Fibroblast of peridontal ligament (primary cell): ENCODE data around the gene KMT2D.

ENCODE experiments used
- DNase-seq: peaks from one replicate; pipeline ENCODE4 v3.0.0-alpha.2; 2010; ENCODE audit errors: extremely low read depth

Gene KMT2D

DNA sequence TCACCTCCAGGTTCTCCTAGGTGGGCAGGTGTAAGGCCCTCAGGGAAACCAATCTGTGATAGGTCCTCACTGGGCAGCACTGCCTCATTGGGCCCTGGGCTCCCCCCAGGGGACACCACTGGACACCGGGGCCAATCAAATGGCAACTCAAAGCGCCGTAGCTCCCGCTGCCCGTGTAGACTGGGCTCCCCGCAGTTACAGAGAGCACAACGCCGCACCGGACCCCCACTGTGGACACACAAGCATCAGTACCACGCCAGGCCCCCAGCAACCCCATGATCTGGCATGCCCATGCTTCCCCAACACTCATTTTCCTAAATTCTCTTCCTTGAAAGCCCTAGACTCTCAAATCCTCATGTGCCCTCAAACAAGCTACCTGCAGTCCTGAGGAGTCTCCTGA, 6.1 kb downstream of the KMT2D start:
- DNase-seq = no peak

DNA sequence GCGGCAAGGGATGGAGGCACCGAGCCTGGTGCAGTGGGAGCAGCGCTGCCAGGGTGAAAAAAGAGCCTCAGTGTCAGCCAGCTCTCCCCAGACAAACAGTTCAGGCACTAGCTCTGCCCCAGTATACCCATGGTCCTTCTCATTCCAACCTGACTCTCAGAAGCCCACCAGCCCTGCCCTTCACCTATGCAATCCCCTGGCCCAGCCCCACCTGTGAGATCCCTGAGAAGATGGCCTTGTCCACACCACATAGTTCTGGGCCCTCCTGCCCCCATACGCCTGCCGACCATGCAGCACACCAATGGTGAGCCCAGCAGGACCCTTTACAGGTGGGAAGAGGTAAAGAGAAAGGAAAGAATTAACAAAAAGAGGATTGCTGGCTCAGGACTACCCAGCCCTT, 6.5 kb downstream of the KMT2D start:
- DNase-seq = no peak

DNA sequence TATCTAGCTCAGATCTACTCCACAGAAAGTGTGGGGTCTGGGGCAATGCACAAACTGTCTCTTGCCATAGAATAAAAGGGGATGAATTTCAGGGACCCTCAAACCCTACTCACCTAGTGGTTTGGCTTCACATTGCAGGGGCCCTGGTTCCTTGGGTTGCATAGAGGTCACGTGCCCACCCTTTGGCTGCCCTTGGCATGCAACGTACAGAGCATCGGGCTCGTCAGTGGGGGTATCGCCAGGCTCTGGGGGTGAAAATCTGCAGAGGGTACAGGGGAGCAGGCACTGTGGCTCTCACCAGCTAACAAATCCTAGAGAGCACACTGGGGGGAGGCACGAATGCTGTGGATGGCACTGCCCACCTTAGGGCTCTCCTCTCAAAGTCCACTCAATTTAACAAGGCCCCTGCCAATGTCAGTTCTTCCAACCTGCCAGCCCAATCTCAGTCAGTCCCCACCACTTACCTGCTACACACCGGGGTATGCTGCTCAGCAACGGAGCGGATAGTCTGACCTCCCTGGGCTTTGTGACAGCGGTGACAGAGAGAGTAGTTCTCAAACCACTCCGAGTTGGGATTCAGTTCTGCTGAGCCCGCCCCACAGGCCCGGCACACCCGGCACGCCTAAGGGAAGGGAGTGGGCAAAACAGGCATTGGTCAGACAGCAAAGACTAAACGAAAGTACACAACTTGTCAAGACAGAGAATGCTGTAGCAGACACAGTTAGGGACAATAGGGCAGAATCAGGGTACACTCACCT, 8.0 kb downstream of the KMT2D start:
- DNase-seq = no peak

DNA sequence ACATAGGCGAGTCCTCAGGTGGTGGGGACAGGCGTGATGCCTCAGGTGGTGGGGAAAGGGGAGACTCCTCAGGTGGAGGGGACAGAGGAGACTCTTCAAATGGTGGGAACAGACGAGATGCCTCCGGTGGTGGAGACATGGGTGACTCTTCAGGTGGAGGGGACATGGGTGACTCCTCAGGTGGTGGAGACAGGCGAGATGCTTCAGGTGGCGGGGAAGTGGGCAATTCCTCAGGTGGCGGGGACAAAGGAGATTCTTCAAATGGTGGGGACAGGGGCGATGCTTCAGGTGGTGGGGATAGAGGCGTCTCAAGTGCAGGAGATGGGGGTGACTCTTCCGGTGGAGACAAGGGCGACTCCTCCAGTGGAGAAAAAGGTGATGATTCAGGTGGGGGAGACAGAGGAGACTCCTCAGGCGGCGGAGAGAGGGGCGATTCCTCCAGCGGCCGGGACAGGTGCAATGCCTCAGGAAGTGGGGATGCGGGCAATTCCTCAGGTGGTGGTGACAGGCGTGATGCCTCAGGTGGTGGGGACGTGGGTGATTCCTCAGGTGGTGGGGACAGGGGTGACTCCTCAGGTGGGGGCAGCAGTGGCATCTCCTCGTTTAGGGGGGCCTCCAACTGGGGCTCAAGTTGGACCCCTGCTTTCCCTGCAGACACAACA, 8.7 kb downstream of the KMT2D start:
- DNase-seq = no peak

DNA sequence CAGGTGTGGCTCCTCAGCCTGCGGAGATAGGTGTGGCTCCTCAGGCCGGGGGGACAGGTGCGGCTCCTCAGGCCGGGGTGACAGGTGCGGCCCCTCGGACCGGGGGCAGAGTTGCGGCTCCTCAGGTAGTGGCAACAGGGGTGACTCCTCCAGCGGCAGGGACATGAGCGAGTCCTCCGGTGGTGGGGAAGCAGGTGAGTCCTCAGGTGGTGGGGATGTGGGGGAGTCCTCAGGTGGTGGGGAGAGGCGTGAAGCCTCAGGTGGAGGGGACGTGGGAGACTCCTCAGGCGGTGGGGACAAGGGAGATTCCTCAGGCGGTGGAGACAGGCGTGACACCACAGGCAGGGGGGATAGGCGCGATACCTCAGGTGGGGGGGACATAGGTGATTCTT, 9.2 kb downstream of the KMT2D start:
- DNase-seq = no peak

DNA sequence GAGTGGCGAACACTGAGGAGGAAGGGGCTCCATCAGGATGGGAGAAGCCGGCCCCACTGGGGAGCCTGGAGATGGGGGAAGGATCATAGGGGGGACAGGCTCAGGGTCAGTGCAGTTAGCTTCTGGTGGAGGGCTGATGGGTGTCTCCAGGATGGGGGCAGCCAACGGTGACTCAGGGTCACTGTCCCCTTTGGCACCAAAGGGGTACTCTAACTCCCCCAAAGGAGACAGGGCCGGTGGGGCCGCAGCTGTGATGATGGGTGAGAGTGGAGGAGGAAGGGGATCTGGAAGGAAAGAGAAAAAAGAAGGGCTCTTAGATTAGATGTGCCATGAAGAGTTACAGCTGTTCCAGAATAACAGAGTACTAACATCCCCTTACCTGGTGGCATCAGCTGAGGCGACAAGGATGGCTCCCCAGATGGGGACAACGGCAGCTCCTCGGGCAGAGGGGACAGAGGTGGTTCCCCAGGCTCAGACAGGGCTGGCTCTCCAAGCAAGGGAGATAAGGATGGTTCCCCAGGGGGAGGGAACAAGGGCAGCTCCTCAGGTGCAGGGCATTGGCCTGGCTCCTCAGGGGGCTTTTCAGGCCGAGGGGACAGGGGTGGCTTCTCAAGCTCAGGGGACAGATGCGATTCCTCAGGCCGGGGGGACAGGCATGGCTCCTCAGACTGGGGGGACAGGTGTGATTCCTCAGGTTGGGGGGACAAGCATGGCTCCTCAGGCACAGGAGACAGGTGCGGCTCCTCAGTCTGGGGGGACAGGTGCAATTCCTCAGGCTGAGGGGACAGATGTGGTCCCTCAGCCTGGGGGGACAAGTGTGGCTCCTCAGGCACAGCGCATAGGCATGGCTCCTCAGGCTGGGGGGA, 9.9 kb downstream of the KMT2D start:
- DNase-seq = no peak

DNA sequence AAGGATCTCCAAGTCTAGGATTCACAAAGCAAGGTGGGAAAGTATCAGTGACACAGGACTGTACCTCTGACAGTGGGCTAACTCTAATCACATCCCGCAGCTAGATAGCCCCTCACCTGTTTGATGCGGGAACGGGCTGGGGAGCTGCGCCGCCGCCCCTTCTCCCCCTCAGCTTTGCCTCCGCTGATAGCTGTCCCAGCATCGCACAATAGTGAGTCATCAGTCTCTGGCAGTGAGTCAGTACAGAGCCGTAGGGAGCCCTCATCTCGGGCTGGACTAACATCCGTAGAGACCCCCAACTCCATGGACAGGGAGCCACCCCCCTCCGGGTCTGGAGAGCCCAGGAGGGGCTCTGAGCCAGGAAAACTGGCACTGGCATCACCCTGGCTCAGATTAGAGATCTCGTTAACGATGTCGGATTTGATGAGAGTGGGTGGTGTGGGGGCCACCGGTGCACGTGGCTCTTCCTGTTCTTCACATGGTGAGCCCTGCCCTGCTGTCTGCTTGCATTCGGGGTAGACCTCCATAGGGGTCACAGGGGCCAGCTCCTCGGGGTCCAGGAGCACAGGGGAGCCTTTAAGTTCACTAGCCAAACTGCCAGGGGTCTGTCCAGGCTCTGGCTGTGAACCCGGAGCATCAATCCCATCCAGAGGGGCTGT, 10.9 kb downstream of the KMT2D start:
- peak; percentile 27 for DNase-seq

DNA sequence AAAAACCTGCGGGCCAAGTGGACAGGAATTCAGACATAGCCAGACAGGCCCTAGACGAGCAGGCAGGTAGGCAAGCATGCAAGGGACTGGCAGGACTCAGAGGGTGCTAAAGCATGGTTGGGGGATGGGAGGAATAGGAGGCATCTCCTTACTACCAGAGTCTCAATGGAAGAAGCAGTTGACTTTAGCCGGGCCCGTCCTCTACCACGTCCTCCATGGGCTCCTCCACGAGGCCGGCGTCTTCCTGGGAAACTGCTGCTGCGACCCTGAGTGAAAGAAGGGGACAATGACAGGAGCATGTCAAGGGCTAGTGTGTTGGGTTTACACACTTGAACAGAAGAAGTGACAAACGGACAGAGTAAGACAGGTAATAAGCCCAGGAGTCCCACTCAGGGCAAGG, 11.6 kb downstream of the KMT2D start:
- no peak for DNase-seq

DNA sequence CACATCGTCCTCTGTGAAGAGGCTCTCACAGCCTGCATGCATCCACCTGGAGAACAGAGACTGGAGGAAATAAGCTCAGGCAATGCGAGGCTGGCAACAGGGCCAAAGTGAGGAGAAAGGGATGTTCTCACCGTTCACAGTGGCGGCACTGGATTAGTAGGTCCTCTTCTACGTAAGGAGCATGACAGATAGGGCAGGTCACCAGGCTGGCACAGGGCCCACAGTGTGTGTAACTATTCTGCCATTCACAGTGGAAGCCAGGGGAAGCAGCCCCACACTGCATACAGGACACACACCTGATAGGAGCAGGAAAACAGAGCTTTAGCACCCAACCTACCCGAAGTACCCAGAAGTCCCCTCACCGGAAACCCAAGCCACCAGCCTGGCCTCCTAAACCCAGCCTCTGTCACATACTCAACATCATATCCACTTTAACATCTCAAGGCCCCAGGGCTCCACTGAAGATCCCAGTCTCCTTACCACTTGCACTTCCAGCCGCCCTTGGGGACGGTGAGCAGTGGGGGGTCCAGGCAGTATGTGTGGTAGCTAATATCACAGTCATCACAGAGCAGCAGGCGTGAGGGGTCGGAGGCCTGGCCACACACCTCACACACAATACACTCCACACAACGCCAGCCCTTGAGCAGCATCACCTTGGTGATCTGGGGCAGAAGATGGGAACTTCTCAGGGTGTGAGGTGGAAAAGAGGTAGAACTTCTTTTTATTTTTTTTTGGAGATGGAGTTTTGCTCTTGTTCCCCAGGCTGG, 14.3 kb downstream of the KMT2D start:
- DNase-seq = no peak

DNA sequence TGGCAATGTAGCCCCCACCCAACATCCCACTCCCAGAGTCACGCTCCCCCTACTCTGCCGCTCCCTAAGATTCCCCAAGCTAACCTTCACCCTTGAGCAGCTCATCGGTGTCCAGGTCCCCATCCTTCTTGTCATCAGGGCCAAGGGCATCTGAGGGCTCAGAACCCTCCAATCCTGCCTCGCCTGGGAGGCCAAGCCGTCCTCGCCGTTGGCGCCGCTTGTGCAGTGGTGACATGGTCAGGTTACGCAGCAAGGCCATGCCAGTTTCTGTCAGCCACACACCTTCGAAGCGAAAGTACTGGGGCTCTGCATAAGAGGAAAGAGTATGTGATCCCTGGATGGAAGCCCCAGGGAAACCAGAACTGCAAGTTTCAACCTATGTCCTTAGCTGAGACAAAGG, 15.9 kb downstream of the KMT2D start:
- no peak for DNase-seq

DNA sequence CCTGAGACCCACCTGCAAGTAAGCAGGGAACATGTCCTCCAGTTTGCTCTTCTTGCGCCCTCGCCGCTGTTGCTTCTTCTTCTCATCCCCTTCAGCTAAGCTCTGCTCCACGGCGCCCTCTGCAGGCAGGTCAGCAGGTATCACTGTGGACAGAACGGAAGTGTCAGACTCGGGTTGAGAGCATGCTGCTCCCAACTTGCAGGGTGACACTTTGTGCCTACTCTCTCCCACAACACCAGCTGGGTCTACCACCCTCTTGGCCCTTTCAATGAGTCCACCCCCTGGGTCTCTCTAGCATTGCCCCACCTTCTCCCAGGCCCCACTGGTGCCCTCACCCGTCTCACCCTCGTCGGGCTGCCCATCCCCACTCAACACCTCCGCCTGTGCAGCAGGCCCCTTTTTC, 16.7 kb downstream of the KMT2D start:
- peak; percentile 44 for DNase-seq

DNA sequence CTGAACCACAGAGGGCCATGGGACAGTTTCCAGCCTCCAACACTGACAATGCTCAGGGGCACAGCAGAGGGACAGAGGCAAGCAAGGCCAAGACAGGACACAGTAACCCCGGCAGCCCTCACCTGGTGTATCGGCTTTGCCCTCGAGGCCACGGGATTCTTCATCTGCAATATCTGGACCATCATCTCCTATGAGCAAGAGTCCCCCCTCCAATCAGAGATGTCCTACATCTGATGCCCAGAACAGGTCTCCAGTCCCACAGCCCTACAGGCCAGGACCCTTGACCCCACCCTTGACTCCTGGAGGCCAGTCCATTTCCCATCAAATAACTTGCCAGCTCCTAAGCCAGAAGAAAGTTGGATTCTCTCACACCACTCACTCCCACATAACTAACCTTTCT, 17.4 kb downstream of the KMT2D start:
- DNase-seq = no peak

DNA sequence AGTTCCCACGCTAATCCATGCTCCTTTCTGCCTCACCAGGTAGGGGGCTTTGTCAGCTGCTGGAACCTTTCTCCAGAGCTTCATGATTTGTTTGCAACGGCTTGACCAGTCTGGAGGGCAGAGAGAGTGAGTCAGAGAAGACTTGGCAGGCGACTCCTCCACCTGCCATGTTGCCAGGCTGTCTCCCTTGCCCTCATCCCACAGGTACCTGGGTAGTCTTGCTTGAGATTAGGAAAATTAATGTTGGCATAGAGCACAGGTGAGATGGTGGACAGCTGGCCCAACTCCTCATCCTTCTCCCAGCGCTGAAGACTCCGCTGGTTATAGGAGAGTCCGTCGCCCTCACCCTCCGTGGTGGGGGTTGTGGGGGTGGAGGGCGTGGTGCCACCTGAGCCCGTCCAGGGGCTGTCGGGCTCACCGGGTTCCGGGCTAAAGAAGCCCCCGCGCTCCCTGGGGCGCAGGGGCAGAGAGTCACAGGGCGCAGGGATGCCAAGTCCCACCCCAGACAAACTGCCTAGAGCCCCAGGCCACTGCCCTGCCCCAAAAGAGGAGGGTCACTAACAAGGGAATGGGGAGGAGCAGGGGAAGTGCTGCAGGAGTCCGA, 18.6 kb downstream of the KMT2D start:
- no peak for DNase-seq

DNA sequence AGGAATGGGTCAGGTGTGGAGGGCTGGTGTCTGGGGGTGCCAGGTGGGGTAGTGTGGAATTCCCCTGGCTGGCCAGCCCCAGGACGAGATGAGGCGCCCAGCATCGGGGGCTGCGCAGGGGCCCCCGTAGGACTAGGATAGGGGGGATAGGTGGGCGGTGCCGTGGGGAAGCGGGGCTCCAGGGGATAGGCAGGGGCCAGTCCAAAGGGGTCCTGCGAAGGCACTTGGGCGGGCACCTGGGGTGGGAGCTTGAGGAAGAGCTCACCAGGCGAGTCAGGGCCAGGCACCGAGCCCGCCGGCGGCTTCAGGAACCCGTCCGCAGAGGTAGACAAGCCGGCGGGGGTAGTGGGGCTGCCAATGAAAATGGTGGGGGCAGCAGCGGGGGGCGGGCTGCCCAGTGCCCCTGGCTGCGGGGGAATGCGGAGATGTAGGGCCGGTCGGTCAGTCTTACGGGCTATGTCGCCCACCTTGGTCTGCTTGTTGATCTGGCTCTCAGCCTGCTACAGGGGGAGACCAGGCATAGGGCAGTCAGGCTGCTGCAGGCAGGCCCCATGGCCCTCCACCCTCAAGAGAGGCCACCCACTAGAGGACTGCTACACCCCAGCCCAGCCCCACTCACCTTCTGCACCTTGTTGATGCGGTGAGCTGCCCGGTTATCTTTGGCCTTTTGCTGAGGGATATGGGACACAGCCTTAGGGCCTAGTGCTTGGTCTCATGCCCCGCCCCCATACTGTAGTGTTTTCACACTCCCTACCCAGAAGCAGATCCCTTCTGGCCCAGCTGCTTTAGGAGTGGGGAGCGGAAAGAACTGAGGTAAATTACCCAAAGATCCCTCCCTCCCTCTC, 19.3 kb downstream of the KMT2D start:
- no peak for DNase-seq

DNA sequence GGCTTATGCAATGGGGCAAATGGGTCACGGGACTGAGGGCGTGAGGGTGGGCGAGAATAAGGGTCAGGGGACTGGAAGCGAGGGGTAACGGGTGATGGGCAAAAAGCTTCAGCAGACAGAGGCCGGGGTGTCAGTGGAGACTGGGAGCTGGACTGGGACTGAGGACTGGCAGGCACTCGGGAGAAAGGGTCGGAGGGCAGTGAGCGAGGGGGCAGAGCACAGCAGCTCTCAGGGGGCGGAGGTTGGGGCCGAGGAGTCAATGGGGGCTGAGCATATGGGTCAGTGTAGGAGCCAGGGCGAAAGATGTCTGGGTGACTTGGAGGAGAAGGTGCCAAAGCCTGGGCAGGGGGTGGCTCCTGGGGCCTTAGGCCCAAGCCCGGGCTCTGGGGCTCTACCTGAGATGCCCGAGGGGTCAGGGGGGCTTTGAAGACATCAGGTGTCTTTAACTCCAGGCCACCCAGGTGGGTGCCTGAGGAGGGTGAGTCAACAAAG, 20.2 kb downstream of the KMT2D start:
- DNase-seq = no peak

DNA sequence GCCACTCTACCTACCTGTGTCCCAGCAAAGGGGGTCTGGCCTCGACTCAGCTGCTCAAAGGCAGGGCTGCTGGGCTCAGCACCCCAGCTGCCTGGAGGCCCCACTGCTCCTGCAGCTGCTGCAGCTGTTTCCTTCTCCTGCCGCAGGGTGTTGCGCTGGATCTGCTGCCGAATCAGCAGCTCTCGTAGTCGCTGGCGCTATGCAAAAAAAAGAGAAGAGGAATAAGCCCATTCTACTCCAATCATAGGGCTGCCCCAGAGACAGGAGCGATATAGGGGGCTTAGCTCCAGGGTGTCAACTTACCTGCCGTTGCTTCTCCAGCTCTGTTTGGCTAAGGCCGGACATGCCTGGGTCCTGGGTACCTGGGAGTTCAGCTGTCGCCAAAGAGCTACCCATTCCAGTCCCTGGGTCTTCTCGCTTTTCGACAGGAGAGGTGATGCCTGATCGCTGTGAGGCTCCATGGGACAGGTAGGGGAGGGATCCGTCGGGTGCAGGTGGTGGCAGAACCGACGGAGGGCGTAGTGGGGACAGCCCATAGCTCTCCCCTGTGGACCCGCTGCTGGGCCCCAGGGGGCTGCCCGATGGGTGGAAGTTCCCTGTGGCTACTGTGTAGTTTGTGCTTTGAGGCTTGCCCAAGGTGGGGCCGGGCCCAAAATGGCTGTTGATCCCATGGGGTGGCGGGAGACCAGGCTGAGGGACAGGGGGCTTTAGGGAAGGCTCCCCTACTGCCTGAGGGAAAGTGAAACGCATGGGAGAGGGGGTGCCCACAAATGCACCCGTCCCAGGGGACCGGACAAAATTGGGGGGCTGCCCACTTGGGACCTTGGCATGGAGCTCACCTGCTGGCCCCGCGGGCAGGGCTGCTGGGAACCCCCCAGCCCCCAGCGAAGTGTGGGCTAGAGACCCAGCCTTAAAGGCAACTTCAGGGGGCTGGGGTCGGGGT, 20.9 kb downstream of the KMT2D start:
- DNase-seq = no peak

DNA sequence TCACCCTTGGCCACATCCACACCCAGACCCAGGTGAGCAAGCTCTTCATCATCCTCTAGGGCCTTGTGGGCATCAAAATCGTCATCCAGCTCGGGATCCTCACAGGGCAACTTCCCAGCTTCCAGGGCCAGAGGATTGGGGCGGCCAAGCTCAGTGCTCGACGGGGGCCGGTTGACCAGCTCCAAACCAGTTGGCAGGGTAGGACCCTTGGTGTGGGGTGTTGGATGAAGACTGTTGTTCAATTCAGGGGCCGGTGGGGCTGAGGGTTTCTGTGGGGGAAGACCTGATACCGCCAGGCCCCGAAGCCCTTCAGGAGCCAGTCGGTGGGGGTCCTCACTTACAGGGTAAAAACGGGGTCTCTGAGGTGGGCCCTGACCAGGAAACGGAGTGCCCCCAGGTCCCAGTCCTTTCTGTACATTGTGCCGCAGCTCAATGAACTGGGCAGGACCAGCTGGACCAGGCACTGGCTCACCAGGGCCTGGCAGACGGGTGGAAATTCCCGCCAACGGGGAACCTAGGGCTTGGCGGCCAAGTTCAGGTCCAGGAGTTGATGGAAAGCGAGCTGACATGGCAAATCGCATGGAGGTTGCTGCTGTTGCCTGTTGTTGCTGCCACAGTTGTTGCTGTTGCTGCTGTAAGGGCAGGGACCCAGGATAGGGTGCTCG, 22.2 kb downstream of the KMT2D start:
- no peak for DNase-seq

DNA sequence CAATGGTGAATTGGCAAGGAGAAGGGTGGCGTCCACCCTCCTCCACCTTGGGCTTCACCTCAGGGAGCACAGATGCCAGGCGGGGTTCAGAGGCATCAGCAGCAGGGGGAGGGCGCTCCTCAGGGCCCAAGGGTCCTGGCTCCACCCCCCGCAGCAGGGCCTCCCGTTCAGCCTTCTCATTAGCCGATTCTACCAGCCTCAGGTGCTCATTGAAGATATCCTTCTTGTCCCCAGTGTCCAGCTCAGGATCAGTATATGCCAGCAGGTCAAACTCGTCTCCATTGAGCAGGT, 22.7 kb downstream of the KMT2D start:
- no peak for DNase-seq
